GM19395 (cell line): ENCODE measurements around the gene RBM33.

Experiments
- ATAC-seq: cut with Tn5 transposase; IDR thresholded peaks from one replicate; pipeline ENCODE4 v1.9.1; 2021; ENCODE audit warnings: mild to moderate bottlenecking, moderate library complexity; ENCODE audit not compliant: unreplicated experiment

The RBM33 gene

GRCh38 chr7:155804897-155805825, 160.7 kb downstream of the RBM33 start:
- ATAC-seq: no peak

GRCh38 chr7:155805826-155806095, 161.3 kb downstream of the RBM33 start:
- no peak for ATAC-seq

DNA sequence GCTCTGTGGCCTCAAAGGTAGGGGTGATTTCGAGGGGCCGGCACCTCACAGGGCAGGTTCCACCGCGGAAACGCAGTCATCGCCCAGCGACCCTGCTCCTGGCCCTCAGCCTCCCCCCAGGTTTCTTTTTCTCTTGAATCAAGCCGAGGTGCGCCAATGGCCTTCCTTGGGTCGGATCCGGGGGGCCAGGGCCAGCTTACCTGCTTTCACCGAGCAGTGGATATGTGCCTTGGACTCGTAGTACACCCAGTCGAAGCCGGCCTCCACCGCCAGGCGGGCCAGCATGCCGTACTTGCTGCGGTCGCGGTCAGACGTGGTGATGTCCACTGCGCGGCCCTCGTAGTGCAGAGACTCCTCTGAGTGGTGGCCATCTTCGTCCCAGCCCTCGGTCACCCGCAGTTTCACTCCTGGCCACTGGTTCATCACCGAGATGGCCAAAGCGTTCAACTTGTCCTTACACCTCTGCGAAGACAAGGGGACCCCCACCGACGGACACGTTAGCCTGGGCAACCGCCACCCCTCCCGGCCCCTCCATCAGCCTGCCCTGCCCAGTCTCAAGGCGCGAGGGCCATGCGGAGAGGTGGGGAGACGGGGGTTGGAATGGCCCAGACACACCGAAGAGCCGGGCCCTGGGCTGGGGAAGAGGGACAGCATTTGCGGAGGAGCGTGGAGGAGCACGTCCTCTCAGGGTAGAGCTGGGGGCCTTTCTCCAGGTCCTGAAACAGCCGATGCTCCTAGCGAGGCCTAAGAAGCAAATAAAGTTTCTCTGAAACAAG, 161.8 kb downstream of the RBM33 start:
- no peak for ATAC-seq

DNA sequence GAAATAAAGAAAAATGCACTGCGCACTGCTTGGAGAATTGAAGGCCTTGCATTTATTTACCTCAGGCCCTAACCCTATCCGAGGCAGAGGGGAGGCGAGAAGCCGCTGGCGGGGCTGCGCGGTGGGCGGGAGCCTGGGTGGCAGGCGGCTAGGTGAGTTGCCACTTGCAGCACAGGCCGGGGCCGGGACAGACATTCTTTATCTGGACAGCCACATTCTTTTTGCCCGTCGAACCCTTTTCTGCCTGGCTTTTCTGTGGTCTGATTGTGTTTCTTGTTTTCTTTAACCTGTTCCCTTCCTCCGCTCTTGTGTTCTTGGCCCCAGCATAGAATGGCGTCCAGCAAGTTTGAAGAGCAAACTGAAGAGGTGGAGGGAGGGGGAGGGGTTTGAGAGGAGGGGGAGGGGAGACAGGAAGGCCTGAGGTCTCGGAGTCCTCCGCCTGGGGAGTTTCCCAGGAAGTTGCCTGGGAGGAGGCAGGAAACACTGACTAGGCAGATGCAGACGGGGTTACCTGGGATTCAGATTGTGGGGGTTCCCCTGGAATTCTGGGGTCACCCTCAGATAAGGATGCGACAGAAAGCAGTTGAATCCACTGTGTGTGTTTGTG, 162.7 kb downstream of the RBM33 start:
- ATAC-seq: no peak

DNA sequence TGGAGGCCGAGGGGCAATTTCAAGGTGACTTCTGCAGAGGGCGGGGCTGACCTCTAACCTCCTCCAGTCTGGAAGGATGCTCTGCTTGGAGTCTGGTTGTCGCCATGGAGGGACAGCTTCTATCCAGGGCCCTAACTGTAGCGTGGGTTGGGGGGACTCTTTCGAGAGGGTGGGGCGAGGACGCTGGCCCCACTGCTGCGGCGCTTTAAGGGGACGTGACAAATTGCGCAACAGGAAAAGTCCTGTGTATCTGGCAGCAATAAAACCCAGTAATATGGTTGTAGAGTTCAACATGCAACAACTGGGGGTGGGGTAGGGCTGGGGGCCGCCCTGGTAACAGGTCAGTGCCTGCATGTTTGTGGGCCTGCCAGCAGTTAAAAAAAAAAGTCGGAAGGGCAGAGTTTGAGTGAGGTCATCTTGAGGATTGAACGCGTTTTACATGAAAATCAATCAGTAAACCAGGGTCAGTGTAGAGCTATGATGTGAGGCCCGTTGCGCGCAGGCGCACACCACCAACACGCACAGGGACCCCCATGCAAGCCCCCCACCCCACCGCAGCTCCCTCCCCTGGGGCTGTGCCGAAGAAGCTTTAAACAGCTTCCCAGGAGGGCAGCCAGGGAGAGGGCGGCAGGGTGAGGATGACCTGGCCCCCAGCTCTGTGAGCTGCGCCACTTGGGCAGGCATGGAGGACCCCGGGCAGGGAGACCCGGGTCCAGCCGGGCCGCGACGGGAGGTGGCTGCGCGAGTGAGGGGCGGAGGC, 163.5 kb downstream of the RBM33 start:
- no peak for ATAC-seq

GRCh38 chr7:155808549-155809331, 164.3 kb downstream of the RBM33 start:
- ATAC-seq: peak; percentile 51

GRCh38 chr7:155809332-155809946, 165.0 kb downstream of the RBM33 start:
- ATAC-seq: no peak

GRCh38 chr7:155809947-155810769, 165.7 kb downstream of the RBM33 start:
- no peak for ATAC-seq

- ATAC-seq: no peak
Observed at GRCh38 chr7:155810770-155811559, 166.5 kb downstream of the RBM33 start.

- no peak for ATAC-seq
Observed at GRCh38 chr7:155811560-155811894, 167.1 kb downstream of the RBM33 start.

DNA sequence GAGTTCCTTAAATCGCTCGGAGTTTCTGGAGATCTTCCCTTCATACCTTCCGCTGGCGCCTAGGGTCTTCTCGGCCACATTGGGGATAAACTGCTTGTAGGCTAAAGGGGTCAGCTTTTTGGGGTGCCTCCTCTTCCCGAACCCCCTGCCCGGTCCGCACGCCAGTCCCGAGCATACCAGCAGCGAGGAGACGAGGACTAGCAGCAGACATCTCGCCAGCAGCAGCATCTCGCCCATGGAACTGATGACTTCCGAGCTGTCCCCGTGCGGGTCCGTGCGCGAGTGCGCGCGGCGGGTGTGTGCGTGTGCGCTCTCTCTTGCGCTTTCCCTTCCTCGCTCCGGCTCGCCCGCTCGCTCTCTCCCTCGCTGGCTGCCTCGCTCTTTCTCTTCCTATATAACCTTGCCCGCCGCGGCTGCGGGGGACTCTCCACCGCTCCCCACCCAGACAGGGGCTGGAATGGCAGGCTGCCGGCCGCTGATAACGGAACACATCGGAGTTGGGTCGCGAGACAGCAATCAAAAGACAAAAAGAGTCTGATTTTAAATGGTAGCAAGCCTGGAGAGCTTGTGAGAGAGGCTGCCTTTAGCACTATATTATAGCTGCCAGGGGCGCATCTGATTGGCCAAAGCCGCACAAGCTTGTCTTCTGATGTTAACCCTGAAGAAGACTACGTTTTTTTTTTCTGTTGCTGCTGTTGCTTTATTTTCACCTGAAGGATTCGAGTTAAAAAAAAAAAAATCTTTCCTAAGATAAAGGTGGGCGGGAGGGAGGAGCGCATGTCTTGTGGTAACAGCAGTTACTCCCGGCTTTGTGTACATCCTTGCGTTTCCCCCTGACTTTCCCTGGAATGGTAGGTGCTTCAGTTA, 167.7 kb downstream of the RBM33 start, which contains the start of gene SHH:
Gene SHH, minus strand, starts transcription at position 569 of the 867 bp plus-strand sequence. Its CDS starts 341 bp downstream, at position 228.
- ATAC-seq: no peak

DNA sequence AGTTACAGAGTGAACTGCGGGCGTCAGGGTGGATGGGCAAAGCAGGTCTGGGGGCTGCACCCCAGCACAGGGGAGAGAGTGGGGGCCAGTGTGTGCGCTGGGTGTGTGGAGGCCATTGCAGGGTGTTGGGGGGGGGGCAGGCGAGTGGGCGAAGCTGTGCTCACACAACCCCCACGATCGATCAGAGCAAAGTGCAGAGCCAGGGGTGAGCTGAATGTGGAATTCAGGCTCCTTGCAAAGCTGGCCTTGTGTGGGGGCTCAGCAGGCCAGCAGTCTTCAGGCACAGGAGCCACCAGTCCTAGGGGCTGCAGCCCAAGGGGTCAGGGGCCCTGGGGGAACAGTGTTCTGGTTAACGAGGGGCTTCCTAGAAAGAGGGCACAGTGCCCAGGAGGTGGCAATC, 168.7 kb downstream of the RBM33 start:
- no peak for ATAC-seq

- no peak for ATAC-seq
Observed at GRCh38 chr7:155813546-155814315, 169.3 kb downstream of the RBM33 start.

GRCh38 chr7:155814316-155815276, 170.1 kb downstream of the RBM33 start:
- ATAC-seq: no peak
